Activated naive CD8-positive, alpha-beta T cell treated with anti-CD3 and anti-CD28 coated beads, Interleukin-2, amount 50 U/mL, for 16 hours (primary cell): ENCODE results near the gene CYBC1.
"Not testable (repeated sequence)": the region's sequence is repeated elsewhere in the genome, so short reads cannot be mapped to it uniquely, and the experiment has no call there.

Source experiments
- DNase-seq: peaks from one replicate; pipeline ENCODE4 v3.0.0-alpha.2; 2020; ENCODE audit warnings: low read depth, low spot score

CYBC1 gene

GRCh38 chr17:82477934-82478333 is 27.4 kb upstream of the CYBC1 start:
- DNase-seq, result no peak

- no peak for DNase-seq
Observed at GRCh38 chr17:82475458-82475857, 24.9 kb upstream of the CYBC1 start.

DNA sequence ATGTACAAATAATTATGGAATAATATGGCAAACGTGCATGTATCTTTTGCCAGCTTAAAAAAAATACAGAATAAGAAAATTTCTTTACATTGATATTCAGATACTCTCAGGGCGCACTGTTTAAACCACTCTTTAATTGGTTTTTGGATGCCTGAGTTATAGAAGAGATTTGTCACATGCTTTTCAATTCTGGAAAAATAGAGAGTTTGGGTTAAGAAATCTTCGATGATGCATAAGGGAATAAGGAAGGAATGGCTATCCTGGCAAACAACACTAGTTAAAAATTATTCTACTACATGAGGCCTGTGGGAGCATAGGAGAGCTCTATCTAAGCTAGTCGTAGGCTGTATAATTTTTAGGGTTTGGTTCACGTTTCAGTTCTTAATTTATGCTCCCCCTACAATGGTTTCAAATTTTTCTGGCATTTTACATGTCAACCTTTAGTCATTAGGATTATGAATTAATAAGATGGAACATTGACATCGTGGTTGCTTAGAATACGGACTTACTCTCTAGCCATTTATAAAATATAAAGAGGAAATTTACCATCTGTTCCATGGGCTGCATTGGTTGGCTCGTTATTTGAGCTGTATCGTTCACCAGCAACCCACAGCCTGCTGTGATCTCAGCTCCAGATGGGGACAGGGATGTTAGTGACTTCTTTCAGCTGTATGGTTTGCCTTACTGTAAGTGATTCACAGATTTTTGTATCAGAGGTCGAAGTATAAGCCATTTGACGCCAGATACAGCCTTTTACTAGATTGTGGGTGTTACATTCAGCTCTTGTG is 23.9 kb upstream of the CYBC1 start:
- DNase-seq, result no peak

DNA sequence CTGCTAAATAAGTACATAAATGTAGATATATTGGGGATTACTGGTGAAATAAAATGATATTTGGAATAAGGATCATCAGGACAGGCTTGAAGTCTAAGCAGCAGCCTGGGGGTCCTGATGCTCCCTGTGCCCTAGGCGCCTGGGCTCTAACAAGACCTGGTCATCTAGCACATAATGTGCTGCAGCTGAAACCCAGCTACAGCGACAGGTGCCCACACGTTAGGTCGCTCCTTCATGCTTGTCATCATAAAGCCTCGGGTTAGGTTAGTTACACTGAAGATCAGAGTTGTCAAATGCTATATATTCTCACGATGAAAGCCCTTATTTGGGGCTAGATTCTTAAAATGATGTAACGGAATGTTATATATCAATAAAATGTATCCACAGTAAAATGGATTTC is 19.5 kb upstream of the CYBC1 start:
- DNase-seq, result no peak

- no peak for DNase-seq
Observed at GRCh38 chr17:82468692-82469091, 18.1 kb upstream of the CYBC1 start.

DNA sequence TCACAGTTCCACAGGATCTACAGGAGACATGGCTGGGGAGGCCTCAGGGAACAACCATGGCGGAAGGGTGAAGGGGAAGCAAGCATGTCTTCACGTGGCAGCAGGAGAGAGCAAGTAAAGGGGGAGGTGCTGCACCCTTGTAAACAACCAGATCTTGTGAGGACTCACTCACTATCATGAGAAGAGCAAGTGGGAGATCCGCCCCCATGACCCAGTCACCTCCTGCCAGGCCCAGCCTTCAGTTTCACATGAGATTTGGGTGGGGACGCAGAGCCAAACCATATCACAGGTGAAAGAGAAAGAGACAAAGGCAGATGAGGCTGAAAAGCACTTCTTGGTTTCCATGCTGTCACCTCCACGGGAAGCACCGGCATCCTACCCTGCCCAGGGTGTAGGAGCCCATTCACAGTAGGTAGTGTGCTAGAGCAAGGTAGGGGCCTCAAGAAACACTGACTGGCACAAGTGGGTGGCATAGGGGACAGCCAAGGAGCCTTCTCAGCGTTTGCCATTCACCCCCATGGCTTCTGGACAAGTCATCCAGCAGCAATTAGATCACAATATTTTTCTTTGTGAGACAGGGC is 14.6 kb upstream of the CYBC1 start:
- DNase-seq, result no peak

- DNase-seq, result no peak
Observed at GRCh38 chr17:82464567-82464929, 14.0 kb upstream of the CYBC1 start.

DNA sequence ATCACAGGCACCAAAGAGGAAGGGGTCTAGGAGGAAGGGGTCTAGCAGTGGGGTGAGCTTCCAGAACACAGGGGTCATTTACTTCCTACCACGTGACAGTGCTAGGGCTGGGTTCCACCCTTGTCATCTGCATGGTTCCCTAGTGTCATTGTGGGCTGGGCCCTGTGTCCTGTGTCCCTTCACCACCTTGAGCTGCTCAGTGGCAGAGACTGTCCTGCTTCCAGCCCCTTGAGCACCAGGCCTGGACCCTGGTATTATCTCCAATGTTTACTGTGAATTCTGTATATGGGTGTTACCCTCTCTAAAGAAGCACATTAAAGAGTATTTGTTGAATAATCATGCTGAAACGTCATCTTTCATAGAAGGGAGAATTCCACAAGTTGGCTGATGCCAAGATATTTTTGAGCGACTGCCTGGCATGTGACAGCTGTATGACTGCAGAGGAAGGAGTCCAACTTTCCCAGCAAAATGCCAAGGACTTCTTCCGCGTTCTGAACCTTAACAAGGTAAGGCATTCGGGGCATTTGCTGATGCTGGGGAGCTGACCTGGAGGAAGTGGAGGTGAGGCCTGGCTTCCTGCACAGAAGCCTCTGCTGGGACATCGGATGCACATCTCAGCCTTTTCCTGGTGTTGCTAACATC is 13.5 kb upstream of the CYBC1 start:
- no peak for DNase-seq

- DNase-seq, result no peak
Observed at GRCh38 chr17:82463391-82463790, 12.8 kb upstream of the CYBC1 start.

- DNase-seq, result no peak
Observed at GRCh38 chr17:82461827-82462524, 11.4 kb upstream of the CYBC1 start.

GRCh38 chr17:82459936-82460335 is 9.4 kb upstream of the CYBC1 start:
- DNase-seq, result not testable (repeated sequence)

DNA sequence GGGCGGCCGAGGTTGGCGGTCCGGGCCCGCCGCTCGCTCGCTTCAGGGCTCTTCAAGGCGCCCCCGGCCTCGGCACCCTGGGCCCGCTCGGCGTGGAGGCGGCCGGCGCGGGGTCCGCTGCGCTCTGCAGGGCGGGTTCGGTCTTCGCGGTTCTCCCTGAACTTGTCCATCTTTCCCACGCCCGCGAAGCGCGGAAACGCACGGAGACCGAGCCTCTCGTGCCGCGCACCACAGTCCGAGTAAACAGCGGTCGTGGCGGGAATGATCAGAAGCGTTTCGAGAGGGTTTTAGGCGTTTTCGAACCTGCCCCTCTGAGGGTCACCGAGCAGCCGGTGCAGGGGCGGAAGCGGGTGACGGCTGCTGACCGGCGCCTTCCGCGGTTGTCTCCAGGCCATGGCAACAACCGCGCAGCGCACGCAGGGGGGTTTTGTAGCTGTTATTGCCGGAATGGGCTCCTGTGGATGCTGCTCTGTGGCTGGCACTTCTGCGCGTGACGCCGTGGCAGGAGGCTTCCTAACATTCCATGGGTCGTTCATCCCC is 8.4 kb upstream of the CYBC1 start:
- DNase-seq, result no peak

- peak; percentile 85 for DNase-seq
Observed at GRCh38 chr17:82458179-82458884, 7.8 kb upstream of the CYBC1 start, which contains the start of gene NARF. Gene NARF (plus strand): TSS chr17:82458741. CDS start chr17:82458804, 63 bp downstream.

DNA sequence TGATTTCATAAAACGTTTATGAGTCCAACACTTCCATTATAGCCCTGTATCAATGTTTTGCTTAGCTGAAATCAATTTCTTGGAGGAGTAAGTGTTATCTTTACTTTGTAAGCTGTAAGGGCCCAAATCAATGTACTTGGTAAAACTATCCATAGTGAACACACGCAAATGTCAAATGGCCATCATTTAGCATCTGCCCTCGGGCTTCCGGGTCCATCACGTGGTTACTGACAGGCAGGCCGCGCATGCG is 7.3 kb upstream of the CYBC1 start:
- DNase-seq, result no peak

DNA sequence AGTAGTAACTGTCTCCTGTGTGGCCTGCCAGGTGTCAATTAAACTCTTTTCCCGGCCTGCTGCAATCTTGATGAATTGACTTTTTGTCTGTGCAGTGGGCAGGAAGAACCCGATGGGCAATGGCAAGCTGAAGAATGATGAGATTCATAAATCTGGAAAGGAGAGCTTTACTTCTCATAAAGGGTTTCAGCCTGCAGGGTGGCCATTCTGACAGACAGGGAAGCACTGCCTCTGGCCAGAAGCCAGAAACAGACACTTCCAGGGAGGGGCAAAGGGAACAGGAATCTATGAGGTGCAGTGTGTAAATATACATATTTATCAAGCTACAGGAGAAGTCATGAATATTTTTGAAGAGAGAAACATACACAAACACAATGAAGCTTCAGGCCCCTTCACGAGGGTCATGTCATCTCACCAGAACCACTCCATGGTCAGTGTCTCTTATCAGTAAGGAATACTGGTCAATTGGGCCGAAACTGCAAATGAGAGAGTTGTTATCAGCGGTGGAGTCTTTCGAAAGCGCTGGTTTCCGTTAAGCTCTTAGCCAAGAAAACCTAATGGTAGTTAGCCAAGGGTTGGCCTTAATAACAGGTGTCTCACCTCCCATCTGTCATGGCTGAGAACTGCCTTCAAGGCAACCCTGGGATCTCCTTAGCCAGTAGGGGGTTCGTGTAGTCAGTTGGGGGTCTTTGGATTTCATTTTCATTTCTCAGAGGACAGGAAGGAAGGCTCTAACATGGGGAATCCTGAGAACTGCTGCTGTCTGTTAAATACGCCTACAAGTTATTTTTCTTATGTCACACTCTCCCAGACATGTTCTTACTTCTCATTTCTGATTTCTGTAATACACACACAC is 6.7 kb upstream of the CYBC1 start:
- DNase-seq, result no peak

DNA sequence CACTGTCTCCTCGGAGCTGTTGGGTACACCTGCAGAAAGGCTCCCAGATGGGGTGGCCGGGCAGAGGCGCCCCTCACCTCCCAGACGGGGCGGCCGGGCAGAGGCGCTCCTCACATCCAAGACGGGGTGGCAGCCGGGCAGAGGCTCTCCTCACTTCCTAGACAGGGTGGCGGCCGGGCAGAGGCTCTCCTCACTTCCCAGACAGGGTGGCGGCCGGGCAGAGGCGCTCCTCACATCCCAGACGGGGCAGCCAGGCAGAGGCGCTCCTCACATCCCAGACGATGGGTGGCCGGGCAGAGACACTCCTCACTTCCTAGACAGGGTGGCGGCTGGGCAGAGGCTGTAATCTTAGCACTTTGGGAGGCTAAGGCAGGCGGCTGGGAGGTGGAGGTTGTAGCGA is 3.2 kb upstream of the CYBC1 start:
- not testable (repeated sequence) for DNase-seq

DNA sequence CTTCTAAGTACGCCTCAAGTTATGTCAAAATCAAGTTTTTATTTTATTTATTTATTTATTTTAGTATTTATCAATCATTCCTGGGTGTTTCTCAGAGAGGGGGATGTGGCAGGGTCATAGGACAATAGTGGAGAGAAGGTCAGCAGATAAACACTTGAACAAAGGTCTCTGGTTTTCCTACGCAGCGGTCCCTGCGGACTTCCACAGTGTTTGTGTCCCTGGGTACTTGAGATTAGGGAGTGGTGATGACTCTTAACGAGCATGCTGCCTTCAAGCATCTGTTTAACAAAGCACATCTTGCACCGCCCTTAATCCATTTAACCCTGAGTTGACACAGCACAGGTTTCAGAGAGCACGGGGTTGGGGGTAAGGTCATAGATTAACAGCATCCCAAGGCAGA is 2.6 kb upstream of the CYBC1 start:
- DNase-seq, result not testable (repeated sequence)

DNA sequence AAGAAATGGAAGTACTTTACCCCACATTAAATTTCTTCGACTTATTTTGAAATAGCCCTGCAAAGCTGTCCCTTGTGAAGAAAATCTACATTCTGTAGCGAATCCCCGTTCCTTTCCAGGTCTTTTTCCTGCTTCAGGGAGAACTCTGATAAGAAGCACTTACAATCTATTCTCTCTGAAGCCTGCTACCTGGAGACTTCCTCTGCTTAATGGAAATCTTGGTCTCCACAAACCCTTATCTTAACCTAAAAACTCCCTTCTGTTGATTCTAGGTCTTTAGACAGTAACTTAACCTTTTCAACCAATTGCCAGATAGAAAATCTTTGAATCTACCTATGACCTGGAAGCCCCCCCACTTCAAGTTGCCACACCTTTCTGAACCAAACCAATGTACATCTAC is 1.6 kb upstream of the CYBC1 start:
- DNase-seq, result no peak

- no peak for DNase-seq
Observed at GRCh38 chr17:82449883-82450356, 632 bp downstream of the CYBC1 start.

GRCh38 chr17:82449131-82449882 is 1.2 kb downstream of the CYBC1 start:
- DNase-seq, result no peak
